ENCODE results near the gene CLN3. TPM values are rescaled to one million over a fixed set of nuclear protein-coding genes. Genes with fewer than 3 reads are reported as not detected.

CLN3 gene
- total and polyA plus RNA-seq, 2 of the 13 experiments (the other 11 are each of a cell fraction or from before 2014, with no cell fraction given) = 23.4 to 46.8 TPM

GRCh38 chr16:28531777-28532744 lies 40.2 kb upstream of the CLN3 start (continued):
- TF ChIP-seq ZNF687 (CRISPR knock-in tag; IDR thresholded peaks at IDR 0.05) = peak; percentile 72
- no peak for TF ChIP-seq CEBPZ (IDR thresholded peaks at IDR 0.05; ENCODE audit: low read length)
- no peak for TF ChIP-seq MED8 (CRISPR knock-in tag; IDR thresholded peaks at IDR 0.05; ENCODE audit: insufficient replicate concordance)
- TF ChIP-seq LCORL (IDR thresholded peaks at IDR 0.05) = 0 out of 2 replicates have a peak, but pooled peaks have one; percentile 31
- peak; percentile 60; the same call in 1 of the 2 replicates for TF ChIP-seq LCORL (CRISPR knock-in tag; IDR thresholded peaks at IDR 0.05)
- TF ChIP-seq MIER2 (CRISPR knock-in tag; IDR thresholded peaks at IDR 0.05) = no peak
- no peak for TF ChIP-seq ZNF878 (CRISPR knock-in tag; IDR thresholded peaks at IDR 0.05)
- TF ChIP-seq ZBTB37 (CRISPR knock-in tag; IDR thresholded peaks at IDR 0.05) = no peak; the same call in 1 of the 2 replicates
- no peak for TF ChIP-seq ZNF407 (CRISPR knock-in tag; IDR thresholded peaks at IDR 0.05; ENCODE audit: not compliant biosample characterization)
- TF ChIP-seq TOPORS (CRISPR knock-in tag; IDR thresholded peaks at IDR 0.05) = no peak

All from HepG2 (cell line).